Activated effector memory CD4-positive, alpha-beta T cell treated with anti-CD3 and anti-CD28 coated beads, Interleukin-2, amount 50 U/mL, for 16 hours (primary cell): Measurements from ENCODE around the gene IDH3G.
A peak's percentile ranks its signal among the peaks of the same experiment; 100 is the strongest.
"Not testable (repeated sequence)": the region's sequence is repeated elsewhere in the genome, so short reads cannot be mapped to it uniquely, and the experiment has no call there.

ENCODE experiments used
- DNase-seq: peaks from one replicate; pipeline ENCODE4 v3.0.0-alpha.2; 2020

IDH3G gene

GRCh38 chrX:153794018-153794896 is at the start of gene IDH3G, which contains the start of gene SSR4:
Gene IDH3G (minus strand): TSS chrX:153794375. CDS start chrX:153794326, 49 bp downstream.
Gene SSR4 (plus strand): TSS chrX:153794668. CDS start chrX:153794688, 20 bp downstream.
- peak; percentile 96 for DNase-seq

GRCh38 chrX:153836921-153837320 is 42.7 kb upstream of the IDH3G start:
- no peak for DNase-seq

DNA sequence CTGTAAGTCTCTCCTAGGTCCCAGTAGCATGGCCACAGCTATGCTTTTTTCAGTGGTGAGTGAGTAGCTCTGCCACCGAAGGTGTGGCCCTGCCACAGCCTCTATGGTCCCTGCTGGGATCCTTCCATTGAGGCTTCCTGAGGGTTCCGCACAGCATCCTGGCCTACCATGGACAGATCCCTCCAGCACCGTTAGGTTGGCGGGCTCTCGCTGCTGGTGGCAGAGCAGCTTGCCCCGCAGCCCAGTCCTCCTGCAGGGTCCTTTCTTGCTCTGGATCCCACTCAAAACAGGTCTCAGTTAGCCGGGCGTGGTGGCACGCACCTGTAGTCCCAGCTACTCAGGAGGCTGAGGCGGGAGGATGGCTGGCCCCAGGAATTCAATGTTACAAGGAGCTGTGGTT is 38.6 kb upstream of the IDH3G start:
- no peak for DNase-seq

DNA sequence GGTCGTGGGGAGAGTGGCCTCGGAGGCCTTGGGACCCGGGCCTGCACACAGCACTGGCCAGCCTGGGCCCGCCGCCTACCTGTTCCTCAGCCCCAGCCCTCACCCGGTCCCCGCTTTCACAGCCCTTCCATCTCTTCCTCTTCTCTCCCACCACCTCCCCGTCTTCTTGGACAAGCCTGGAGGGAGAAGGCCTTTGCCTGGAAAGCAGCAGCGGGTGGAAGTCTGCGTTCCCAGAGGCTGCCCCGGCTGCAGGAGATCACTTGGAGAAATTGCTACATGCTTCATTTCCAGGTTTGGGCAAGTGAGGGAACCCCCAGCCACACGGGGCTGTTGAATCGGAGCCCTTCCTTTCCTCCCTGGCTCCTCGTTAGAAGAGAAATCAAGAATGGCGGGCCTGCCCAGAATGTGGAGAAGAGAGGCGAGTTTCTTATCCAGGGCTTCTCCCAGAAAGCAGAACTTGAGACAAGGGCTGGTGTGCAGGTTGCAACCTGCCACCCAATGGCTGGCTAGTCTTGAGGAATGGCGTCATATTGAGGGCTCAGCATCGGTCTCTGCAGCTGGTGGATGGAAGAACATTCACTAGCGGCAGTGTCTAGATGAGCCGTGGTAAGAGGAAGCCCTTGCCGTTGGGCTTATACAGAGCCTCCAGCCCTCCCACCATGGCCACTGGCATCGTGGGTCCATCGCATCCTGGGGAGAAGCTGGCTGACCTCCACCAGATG is 37.4 kb upstream of the IDH3G start:
- DNase-seq: no peak

GRCh38 chrX:153830640-153831428 is 36.7 kb upstream of the IDH3G start:
- DNase-seq: no peak

DNA sequence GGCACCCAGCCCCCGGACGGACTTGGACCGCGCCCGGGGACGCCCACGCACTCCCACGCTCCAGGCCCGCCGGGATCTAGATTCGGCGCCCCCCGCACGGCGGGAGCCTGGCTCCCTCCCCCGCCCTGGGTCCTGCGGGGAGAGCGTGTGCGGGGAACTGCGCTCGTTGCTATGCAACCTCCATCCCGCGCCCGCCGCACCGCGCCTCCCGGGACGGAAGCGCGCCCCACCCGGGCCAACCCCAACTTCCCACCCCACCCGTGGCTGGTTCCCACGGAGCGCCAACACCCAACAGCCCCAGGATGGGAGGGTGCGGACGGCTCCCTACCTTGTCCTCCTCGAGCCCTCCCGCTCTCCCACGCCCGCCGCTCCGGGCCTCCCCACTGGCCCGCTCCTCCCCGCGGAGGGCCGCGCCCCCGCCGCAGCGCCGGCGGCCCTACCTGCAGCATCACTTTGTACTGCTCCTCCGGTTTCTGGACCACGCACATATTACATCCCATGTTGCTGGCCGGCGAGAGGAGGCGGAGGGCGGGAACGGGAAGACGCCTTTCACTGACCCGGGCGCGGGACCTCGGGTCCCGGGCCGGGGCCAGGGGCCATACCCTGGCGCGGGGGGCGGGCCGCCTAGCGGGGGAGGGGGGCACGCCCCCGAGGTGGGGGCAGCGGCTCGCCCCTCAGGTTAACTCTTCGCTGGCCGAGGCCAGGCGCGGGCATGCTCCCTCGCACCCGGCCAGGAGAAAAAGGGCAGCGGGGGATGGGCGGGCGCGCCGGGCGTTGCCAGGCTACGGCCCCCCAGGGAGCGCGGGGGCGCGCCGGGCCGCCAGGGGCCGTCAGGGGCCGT is 35.8 kb upstream of the IDH3G start, which contains the start of gene PDZD4:
Gene PDZD4 (minus strand): TSS at position 746 of the 841 bp plus-strand sequence. CDS start 246 bp downstream, at position 500.
- DNase-seq: peak; percentile 68

DNA sequence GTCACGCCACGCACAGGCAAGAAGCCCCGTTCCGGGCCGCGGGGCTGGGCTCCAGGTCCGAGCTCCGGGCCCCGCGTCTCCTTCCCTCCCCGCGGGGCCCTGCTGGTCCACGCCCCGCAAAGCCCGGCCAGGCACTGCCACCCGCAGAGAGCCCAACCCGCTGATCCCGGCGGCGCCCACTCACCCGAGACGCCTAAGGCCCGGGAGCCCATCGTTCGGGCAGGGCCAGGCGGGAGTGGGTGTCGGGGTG is 35.3 kb upstream of the IDH3G start:
- DNase-seq: no peak

GRCh38 chrX:153828723-153829548 is 34.8 kb upstream of the IDH3G start:
- DNase-seq: no peak

DNA sequence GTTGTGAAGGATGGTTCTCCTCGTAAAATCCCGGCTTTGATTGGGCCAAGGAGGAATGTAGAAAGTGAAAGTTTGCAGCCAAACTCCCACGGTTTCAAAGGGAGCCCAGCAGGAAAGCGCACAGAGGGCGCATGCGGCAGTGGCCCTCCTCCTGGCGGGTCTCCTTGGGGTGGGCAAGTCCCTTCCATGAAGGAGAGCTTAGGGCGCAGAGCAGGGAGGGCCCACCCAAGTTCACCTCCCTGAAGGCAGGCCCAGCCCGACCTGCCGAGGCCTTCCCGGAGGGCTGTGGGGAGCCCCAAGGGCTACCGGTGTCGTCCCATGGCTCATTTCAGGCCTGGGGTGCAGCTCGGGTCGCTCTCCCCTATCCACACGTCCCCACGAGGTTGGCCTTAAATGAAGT is 34.1 kb upstream of the IDH3G start:
- DNase-seq: no peak

- no peak for DNase-seq
Measured at GRCh38 chrX:153827903-153828302, 33.7 kb upstream of the IDH3G start.

GRCh38 chrX:153827016-153827415 is 32.8 kb upstream of the IDH3G start:
- no peak for DNase-seq

DNA sequence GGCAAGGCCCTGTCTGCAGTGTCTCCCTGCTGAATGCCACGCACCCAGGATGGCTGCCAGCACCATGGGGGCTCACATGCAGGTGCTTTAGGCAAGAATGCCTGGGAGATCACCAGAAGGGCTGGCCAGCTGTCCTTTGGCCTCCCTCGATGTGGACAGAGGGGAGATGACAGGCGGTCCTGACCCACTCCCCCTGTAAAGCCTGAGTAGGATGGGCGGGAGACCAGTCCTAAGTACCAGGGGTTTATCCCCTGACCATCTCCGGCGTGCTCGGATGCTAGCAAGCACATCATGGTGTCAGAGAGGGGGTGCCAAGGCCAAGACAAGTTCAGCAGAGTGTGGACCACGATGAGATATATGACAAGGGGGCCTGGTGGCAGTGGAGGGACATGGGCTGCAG is 30.9 kb upstream of the IDH3G start:
- DNase-seq: no peak

GRCh38 chrX:153824348-153824747 is 30.2 kb upstream of the IDH3G start:
- DNase-seq: no peak

DNA sequence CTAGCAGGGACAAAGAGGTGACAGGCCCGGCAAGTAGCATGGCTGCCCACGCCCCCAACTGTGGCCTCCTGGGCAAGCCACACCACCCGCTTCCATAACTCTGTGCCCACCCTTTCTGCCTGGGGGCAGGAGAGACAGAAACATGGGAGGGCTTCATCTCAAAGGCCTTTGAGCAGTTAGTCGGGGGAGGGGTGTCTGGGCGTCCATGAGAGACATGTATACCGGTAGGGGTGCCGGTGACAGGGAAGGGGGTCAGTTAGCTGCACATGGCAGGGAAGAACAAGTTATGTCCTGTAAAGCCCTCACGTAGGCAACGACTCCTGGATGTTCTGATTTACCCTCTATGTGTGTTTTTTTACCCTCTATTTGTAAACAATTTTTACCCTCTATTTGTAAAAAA is 26.9 kb upstream of the IDH3G start:
- no peak for DNase-seq

DNA sequence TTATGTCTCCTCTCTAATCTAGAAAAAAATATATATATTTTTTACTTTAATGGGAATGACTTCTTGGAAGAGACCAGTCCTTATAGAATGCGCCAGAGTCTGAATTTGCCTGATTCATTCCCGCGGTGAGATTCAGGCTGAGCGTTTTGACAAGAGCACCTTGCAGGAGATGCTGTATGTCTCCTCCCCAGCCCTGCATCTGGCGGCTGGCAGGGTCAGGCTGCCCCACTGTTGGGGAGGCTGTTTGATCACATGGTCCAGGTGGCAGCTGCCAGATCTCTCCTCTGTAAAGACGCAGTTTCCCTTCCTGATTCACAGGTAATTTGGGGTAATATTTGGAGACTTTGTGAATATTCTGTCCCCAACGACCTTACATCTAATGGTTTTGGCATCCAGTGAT is 26.4 kb upstream of the IDH3G start:
- DNase-seq: no peak

DNA sequence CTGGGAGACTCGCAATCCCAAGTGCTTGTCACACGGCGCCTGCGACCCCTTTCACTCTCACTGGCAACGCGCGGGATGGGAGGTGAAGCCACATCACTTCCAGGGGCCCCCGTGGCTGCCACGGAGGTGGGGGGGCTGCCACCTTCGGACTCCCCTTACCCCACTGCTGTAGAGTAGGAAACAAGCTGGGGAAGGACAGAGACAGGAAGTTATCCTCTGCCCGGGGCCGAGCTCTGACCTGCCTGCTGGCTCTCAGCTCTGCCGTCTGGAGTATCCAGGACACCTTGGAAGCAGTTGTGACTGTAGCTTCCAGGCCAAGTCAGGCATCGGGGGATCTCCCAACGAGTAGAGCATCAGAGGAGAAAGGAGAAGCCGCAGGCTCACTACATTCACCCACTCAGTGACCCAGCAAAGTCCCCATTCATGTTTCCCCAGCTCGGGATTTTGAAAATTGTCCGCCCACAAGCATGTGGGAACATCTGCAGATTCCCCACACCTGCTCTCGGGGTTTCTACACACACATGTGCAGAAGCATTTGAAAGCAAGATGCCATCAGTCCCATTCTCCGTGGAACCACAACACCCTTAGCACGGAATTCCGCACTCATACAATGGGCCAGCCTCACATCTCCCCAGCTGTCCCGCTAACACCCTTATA is 25.3 kb upstream of the IDH3G start:
- DNase-seq: no peak

DNA sequence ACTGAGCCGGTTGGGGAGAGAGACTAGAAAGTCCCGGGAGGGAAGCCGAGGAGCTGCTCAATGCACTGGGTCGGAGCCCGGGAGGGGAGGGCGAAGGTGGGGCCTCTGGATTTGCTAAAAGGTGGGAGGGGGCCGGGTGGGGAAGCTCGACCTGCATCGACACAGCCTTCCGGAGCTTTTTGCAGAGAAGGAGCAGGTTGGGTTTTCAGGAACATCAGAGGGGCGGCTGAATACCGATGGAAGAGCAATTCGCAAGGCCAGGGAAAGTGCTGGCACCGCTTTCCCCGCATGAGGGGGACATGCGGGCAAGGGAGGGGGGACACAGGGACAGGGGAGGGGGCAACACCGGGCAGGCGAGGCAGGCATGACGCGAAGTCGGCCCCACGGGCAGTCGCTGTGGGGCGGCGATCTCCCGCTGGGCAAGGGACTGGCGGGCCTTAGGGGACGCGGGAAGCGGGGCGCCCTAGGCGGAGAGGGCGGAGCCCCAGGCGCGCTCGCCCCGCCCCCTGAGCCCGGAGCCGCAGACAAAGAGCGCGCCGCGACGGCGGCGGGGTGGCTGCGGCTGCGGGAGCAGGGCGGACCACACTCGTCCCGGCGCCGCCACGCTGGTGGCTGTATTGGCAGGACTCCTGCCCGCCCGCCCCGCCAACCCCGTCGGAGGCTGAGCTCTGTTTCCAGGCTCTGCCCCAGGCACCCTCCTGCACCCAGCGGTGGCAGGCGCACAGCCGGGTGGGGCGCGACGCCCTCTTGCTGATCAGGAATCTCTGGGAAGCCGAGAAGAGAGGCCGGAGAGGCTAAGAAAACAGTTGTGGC is 24.6 kb upstream of the IDH3G start:
- DNase-seq: peak; percentile 84

DNA sequence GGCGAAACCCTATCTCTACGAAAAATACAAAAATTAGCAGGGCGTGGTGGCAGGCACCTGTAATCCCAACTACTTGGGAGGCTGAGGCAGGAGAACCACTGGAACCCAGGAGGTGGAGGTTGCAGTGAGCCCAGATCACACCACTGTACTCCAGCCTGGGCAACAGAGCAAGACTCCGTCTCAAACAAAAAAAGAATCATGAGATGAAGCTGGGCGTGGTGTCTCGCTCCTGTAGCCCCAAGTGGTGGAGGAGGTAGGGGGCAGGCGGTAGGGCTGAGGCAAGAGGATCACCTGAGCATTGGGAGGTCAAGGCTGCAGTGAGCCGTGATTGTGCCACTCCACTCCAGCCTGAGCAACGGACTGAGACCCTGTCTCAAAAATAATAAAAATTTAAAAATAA is 23.9 kb upstream of the IDH3G start:
- DNase-seq: not testable (repeated sequence)

DNA sequence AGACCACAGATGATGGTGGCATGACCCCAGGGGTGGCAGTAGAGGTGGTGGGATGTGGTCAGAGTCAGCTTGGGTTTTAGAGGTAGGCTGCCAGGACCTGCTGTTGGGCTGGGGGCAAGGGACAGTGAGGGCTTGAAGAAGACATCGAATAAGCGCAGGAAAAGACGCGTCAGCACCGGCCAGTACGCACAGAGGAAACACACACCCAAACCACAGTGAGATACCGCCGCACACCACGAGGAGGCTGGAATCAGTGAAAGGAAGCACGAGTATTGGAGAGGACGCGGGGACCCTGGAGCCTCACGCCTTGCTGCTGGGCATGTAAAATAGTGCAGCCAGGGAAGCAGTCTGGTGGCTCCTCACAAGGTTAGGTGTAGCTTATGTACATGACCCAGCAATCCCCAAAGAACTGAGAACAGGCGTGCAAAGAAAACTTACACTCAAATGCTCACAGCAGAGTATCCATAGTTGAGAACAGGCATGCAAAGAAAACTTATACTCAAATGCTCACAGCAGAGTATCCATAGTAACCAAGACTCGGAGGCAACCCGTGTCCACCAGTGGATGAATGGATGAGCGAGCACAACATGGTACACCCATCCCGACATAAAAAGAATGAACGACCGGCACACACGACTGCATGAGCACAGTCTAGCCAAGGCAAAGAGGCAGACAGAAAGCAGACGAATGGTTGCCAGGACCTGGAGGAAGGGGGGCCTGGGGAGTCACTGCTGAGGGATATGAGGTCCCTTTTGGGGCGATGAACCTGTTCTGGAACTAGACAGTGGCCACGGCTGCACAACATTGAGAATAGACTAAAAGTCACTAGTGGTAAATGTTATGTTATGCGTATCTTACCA is 22.9 kb upstream of the IDH3G start:
- peak; percentile 72 for DNase-seq
